Suprapubic skin (tissue), 4 donors: ENCODE data around the gene CCDC102B. TPM values are rescaled to one million over a fixed set of nuclear protein-coding genes. Genes with fewer than 3 reads are reported as not detected.

Experiments
- DNase-seq, 2 donors: peaks; one replicate each; pipeline ENCODE4 v3.0.0-alpha.2; 2019; ENCODE audit warnings: low spot score in 2 of 2
- H3K27ac ChIP-seq: fragments of 200-600 bp; sonication (generic); one replicate; pipeline ENCODE4 v1.5.1; 2019
- H3K27me3 ChIP-seq: fragments of 200-600 bp; sonication (generic); one replicate; pipeline ENCODE4 v1.5.1; 2019
- H3K36me3 ChIP-seq: fragments of 200-600 bp; sonication (generic); one replicate; pipeline ENCODE4 v1.5.1; 2019
- H3K4me1 ChIP-seq: fragments of 200-600 bp; sonication (generic); one replicate; pipeline ENCODE4 v1.5.1; 2019
- H3K4me3 ChIP-seq: fragments of 200-600 bp; sonication (generic); one replicate; pipeline ENCODE4 v1.5.1; 2019; ENCODE audit warnings: mild to moderate bottlenecking
- H3K9me3 ChIP-seq: fragments of 200-600 bp; sonication (generic); one replicate; pipeline ENCODE4 v1.5.1; 2019
- CTCF ChIP-seq, 2 donors: fragments of 200-600 bp in 1 of 2; fragments of 450-650 bp in 1 of 2; sonication (generic) in 1 of 2; IDR thresholded peaks; one replicate each; pipeline ENCODE4 v1.5.1; 2016 to 2019; ENCODE audit warnings: antibody characterized with exemption in 2 of 2, mild to moderate bottlenecking in 1 of 2, moderate library complexity in 1 of 2
- EP300 ChIP-seq: sonication (generic); formaldehyde crosslinking; IDR thresholded peaks from one replicate; pipeline ENCODE4 v1.6.1; 2017; ENCODE audit warnings: antibody characterized with exemption
- POLR2A ChIP-seq, 2 donors: fragments of 450-650 bp; IDR thresholded peaks; one replicate each; pipeline ENCODE4 v1.6.1; 2017; ENCODE audit warnings: antibody characterized with exemption in 2 of 2, mild to moderate bottlenecking in 2 of 2, moderate library complexity in 2 of 2
- POLR2AphosphoS5 ChIP-seq, 3 donors: sonication (generic); formaldehyde crosslinking; IDR thresholded peaks; one replicate each; pipeline ENCODE4 v1.6.1; 2017; ENCODE audit warnings: antibody characterized with exemption in 3 of 3
- WGBS: methylation state at CpG from one replicate; pipeline ENCODE4 v1.1.5; 2018; 5-methylcytosine and 5-hydroxymethylcytosine counted together
- total RNA-seq, 4 donors: library from RNA; depleted of rRNA; stranded (reverse); fragments of >200 nt; gene quantifications; one replicate each; pipeline ENCODE4 v1.1.0, GENCODE V29; 2016

The CCDC102B gene
- total RNA-seq, 4 donors from 2014 or later: 1.6 to 4.1 (median 2.7) TPM; not detected in 1

- no peak for DNase-seq
- TF ChIP-seq CTCF (IDR thresholded peaks at IDR 0.05) (no peak), EP300 (no peak), POLR2A (IDR thresholded peaks at IDR 0.05) (no peak)
- H3K27ac ChIP-seq: no peak overlapping the region
- no peaks in the 10 kb centered on the region for H3K27me3 ChIP-seq
- no peaks in the 10 kb centered on the region for H3K36me3 ChIP-seq
- H3K4me1 ChIP-seq: no peaks in the 10 kb centered on the region
- no peak overlapping the region for H3K4me3 ChIP-seq
- 80% methylated on average over 1 of the region's 1 CpG for WGBS
- H3K9me3 ChIP-seq: no peaks in the 10 kb centered on the region
Observed at GRCh38 chr18:68893354-68893753, 95.5 kb downstream of the CCDC102B start.

GRCh38 chr18:68897286-68897685, 99.4 kb downstream of the CCDC102B start:
- TF ChIP-seq EP300 (no peak), CTCF (IDR thresholded peaks at IDR 0.05) (no peak), POLR2A (IDR thresholded peaks at IDR 0.05) (no peak), POLR2AphosphoS5 (IDR thresholded peaks at IDR 0.05) (no peak)
- WGBS: 78% methylated on average over 4 of the region's 4 CpGs
- no peak overlapping the region for H3K27ac ChIP-seq

GRCh38 chr18:68909579-68909978, 111.7 kb downstream of the CCDC102B start:
- no peak for TF ChIP-seq CTCF (IDR thresholded peaks at IDR 0.05)
- no peak for TF ChIP-seq EP300
- no peak for TF ChIP-seq POLR2AphosphoS5 (IDR thresholded peaks at IDR 0.05)
- no peak for TF ChIP-seq POLR2A (IDR thresholded peaks at IDR 0.05)
- H3K36me3 ChIP-seq: no peaks in the 10 kb centered on the region
- no peak overlapping the region for H3K4me3 ChIP-seq
- no peaks in the 10 kb centered on the region for H3K9me3 ChIP-seq
- H3K4me1 ChIP-seq: no peaks in the 10 kb centered on the region
- H3K27ac ChIP-seq: no peak overlapping the region
- no peak for DNase-seq
- no peaks in the 10 kb centered on the region for H3K27me3 ChIP-seq

More at GRCh38 chr18:68897286-68897685, 99.4 kb downstream of the CCDC102B start:
- no peaks in the 10 kb centered on the region for H3K9me3 ChIP-seq
- no peaks in the 10 kb centered on the region for H3K36me3 ChIP-seq
- no peak overlapping the region for H3K4me3 ChIP-seq
- no peaks in the 10 kb centered on the region for H3K4me1 ChIP-seq
- no peak for DNase-seq
- H3K27me3 ChIP-seq: no peaks in the 10 kb centered on the region

GRCh38 chr18:68915061-68915460, 117.2 kb downstream of the CCDC102B start:
- WGBS: 98% methylated on average over 2 of the region's 2 CpGs
- Histone ChIP-seq H3K27me3 (no peaks in the 10 kb centered on the region), H3K4me1 (no peaks in the 10 kb centered on the region)

DNA sequence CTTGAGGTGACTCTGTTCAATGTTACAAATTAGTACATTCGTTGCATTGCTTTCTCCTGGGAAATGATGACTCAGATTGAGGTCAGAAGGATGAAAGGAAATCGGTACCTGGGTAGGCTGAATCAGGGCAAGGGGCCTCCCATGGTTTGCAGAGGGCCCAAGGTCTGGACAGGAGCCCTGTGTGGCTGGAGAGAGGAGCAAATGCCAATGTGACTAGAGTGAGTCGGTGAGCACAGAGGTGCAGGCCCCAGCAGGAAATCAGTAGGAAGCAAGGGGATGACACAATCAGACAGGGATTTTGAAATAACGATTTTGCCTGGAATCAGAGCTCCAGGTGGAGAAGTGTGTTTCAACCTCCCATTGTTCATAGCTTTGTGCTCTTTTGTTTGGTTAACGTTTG, 118.9 kb downstream of the CCDC102B start:
- H3K4me3 ChIP-seq: no peak overlapping the region
- no peaks in the 10 kb centered on the region for H3K27me3 ChIP-seq
- H3K9me3 ChIP-seq: no peaks in the 10 kb centered on the region
- no peak for TF ChIP-seq EP300
- TF ChIP-seq CTCF (IDR thresholded peaks at IDR 0.05): no peak
- no peak for TF ChIP-seq POLR2A (IDR thresholded peaks at IDR 0.05)
- TF ChIP-seq POLR2AphosphoS5 (IDR thresholded peaks at IDR 0.05): no peak
- no peaks in the 10 kb centered on the region for H3K36me3 ChIP-seq
- DNase-seq: no peak
- no peaks in the 10 kb centered on the region for H3K4me1 ChIP-seq
- 67% methylated on average over 5 of the region's 5 CpGs for WGBS
- no peak overlapping the region for H3K27ac ChIP-seq

More at GRCh38 chr18:68915061-68915460, 117.2 kb downstream of the CCDC102B start:
- Histone ChIP-seq H3K27ac (no peak overlapping the region), H3K9me3 (no peaks in the 10 kb centered on the region), H3K4me3 (no peak overlapping the region), H3K36me3 (no peaks in the 10 kb centered on the region)
- TF ChIP-seq CTCF (IDR thresholded peaks at IDR 0.05) (no peak), POLR2A (IDR thresholded peaks at IDR 0.05) (no peak), EP300 (no peak), POLR2AphosphoS5 (IDR thresholded peaks at IDR 0.05) (no peak)
- DNase-seq: no peak
